ENCODE data around the gene GOLGA6A. TPM values are rescaled to one million over a fixed set of nuclear protein-coding genes. Genes with fewer than 3 reads are reported as not detected.

Gene GOLGA6A
- total RNA-seq, 1 experiment from 2014 or later, result 6.0 TPM

- Mint-ChIP-seq H3K9me3 (no peaks in the 10 kb centered on the region), H3K36me3 (peaks cover 21% of the 10 kb centered on the region; the same call in 1 of the 2 replicates), H3K4me1 (peaks cover 32% of the 10 kb centered on the region), H3K4me3 (no peak overlapping the region), H3K27me3 (ENCODE audit: low read depth) (no peaks in the 10 kb centered on the region), H3K27ac (no peak overlapping the region)
- POLR2A ChIA-PET, result interaction anchor here (1.5 kb wide), 1 partner anchor 62 kb away, joined by 3 read pairs; no protein-coding TSS in a partner anchor
- ATAC-seq, result no peak
- CTCF ChIA-PET, result interaction anchor here (1.0 to 9.1 kb wide), 10 partner anchors 10 to 287 kb away, joined by 4 to 290 read pairs (median 12); partner anchors contain the start of genes PML, STOML1 and TBC1D21
- no peak for TF ChIP-seq SMAD4 (CRISPR knock-in tag; IDR thresholded peaks at IDR 0.05)
- no peak for TF ChIP-seq AR (CRISPR knock-in tag; IDR thresholded peaks at IDR 0.05)
- no peak for TF ChIP-seq GRHL2 (CRISPR knock-in tag; IDR thresholded peaks at IDR 0.05; ENCODE audit: insufficient replicate concordance, severe bottlenecking)
- no peak for TF ChIP-seq USF2 (CRISPR knock-in tag; IDR thresholded peaks at IDR 0.05)
- TF ChIP-seq NFATC4 (CRISPR knock-in tag; IDR thresholded peaks at IDR 0.05), result no peak
- no peak for TF ChIP-seq NR1H2 (CRISPR knock-in tag; IDR thresholded peaks at IDR 0.05)
- TF ChIP-seq HMGXB4 (CRISPR knock-in tag; IDR thresholded peaks at IDR 0.05), result no peak
- no peak for TF ChIP-seq ZBTB21 (CRISPR knock-in tag; IDR thresholded peaks at IDR 0.05; ENCODE audit: borderline replicate concordance)
- no peak for DNase-seq (ENCODE audit: low spot score)
These were observed 47.0 kb downstream of the GOLGA6A start for GRCh38 chr15:74035121-74036017.

- no peak for ATAC-seq
- DNase-seq (ENCODE audit: low spot score), result no peak
- H3K9me3 Mint-ChIP-seq, result no peaks in the 10 kb centered on the region
- H3K27me3 Mint-ChIP-seq (ENCODE audit: low read depth), result no peaks in the 10 kb centered on the region
- peaks cover 21% of the 10 kb centered on the region; the same call in 1 of the 2 replicates for H3K36me3 Mint-ChIP-seq
- TF ChIP-seq JAZF1 (CRISPR knock-in tag; IDR thresholded peaks at IDR 0.05) (no peak), TP53 (CRISPR knock-in tag; IDR thresholded peaks at IDR 0.05) (no peak), ZNF263 (CRISPR knock-in tag; IDR thresholded peaks at IDR 0.05; ENCODE audit: low read depth) (no peak), CDX4 (CRISPR knock-in tag; IDR thresholded peaks at IDR 0.05; ENCODE audit: borderline replicate concordance) (no peak), OVOL2 (CRISPR knock-in tag; IDR thresholded peaks at IDR 0.05; ENCODE audit: borderline replicate concordance) (no peak), ZNF138 (CRISPR knock-in tag; conservative IDR thresholded peaks at IDR 0.05) (no peak), GRHL2 (CRISPR knock-in tag; IDR thresholded peaks at IDR 0.05; ENCODE audit: insufficient replicate concordance, severe bottlenecking) (no peak), FOXP1 (CRISPR knock-in tag; IDR thresholded peaks at IDR 0.05; ENCODE audit: borderline replicate concordance) (no peak), FOXJ3 (CRISPR knock-in tag; IDR thresholded peaks at IDR 0.05; ENCODE audit: borderline replicate concordance) (no peak), MLX (CRISPR knock-in tag; IDR thresholded peaks at IDR 0.05) (no peak), MAX (CRISPR knock-in tag; IDR thresholded peaks at IDR 0.05) (no peak), NR2C2 (CRISPR knock-in tag; IDR thresholded peaks at IDR 0.05) (no peak)
- POLR2A ChIA-PET, result no interaction called here
- no peak overlapping the region for H3K4me3 Mint-ChIP-seq
- no peak overlapping the region for H3K27ac Mint-ChIP-seq
- CTCF ChIA-PET, result interaction anchor here (1.0 to 9.1 kb wide), 2 partner anchors 14 to 61 kb away, joined by 4 to 290 read pairs; no protein-coding TSS in a partner anchor
- H3K4me1 Mint-ChIP-seq, result peaks cover 23% of the 10 kb centered on the region
These were observed 48.1 kb downstream of the GOLGA6A start for GRCh38 chr15:74034206-74034755.
